HepG2 (cell line): ENCODE measurements around the gene IDH3A. TPM values are rescaled to one million over a fixed set of nuclear protein-coding genes. Genes with fewer than 3 reads are reported as not detected.

ENCODE experiments used
- AGO2 ChIP-seq: fragments of 200-400 bp; formaldehyde crosslinking; optimal IDR thresholded peaks from 2 replicates; pipeline ENCODE3; 2017; ENCODE audit warnings: mild to moderate bottlenecking, low read depth, low read length, moderate library complexity
- ATM ChIP-seq: fragments of 450-650 bp; IDR thresholded peaks from 2 replicates; pipeline ENCODE4 v1.7.1; 2017; ENCODE audit warnings: mild to moderate bottlenecking, borderline replicate concordance
- CCAR2 ChIP-seq: fragments of 200-400 bp; formaldehyde crosslinking; optimal IDR thresholded peaks from 2 replicates; pipeline ENCODE3; 2018; ENCODE audit warnings: low read depth, mild to moderate bottlenecking, low read length, moderate library complexity
- CERS6 ChIP-seq: sonication (generic); formaldehyde crosslinking; IDR thresholded peaks from 2 replicates; pipeline ENCODE4 v1.5.0; 2020; ENCODE audit warnings: missing genetic modification reagents
- FOXK1 ChIP-seq: sonication (generic); formaldehyde crosslinking; IDR thresholded peaks from 2 replicates; pipeline ENCODE4 v1.4.0; 2020; ENCODE audit warnings: low read depth, missing genetic modification reagents, borderline replicate concordance
- NAIF1 ChIP-seq: sonication (generic); formaldehyde crosslinking; IDR thresholded peaks from 2 replicates; pipeline ENCODE4 v1.5.0; 2020; ENCODE audit warnings: mild to moderate bottlenecking, missing genetic modification reagents, borderline replicate concordance
- NFKB2 ChIP-seq: sonication (generic); formaldehyde crosslinking; IDR thresholded peaks from 2 replicates; pipeline ENCODE4 v1.4.0; 2020; ENCODE audit warnings: missing genetic modification reagents, borderline replicate concordance
- PLSCR1 ChIP-seq: sonication (generic); formaldehyde crosslinking; IDR thresholded peaks from 2 replicates; pipeline ENCODE4 v1.5.0; 2020; ENCODE audit warnings: missing genetic modification reagents, mild to moderate bottlenecking, borderline replicate concordance
- RCOR2 ChIP-seq: IDR thresholded peaks from 2 replicates; pipeline ENCODE4 v1.6.1; 2016; ENCODE audit warnings: missing biosample characterization, missing genetic modification reagents
- RELA ChIP-seq: sonication (generic); formaldehyde crosslinking; IDR thresholded peaks from 2 replicates; pipeline ENCODE4 v1.4.0; 2020; ENCODE audit warnings: missing genetic modification reagents
- ZNF160 ChIP-seq: sonication (generic); formaldehyde crosslinking; IDR thresholded peaks from 2 replicates; pipeline ENCODE4 v1.8.0; 2022; ENCODE audit warnings: mild to moderate bottlenecking, inconsistent platforms, missing genetic modification reagents
- ZNF224 ChIP-seq: sonication (generic); formaldehyde crosslinking; IDR thresholded peaks from 2 replicates; pipeline ENCODE4 v1.5.0; 2020; ENCODE audit warnings: mild to moderate bottlenecking, missing genetic modification reagents
- ZNF264 ChIP-seq: sonication (generic); formaldehyde crosslinking; IDR thresholded peaks from 2 replicates; pipeline ENCODE4 v1.4.0; 2020; ENCODE audit warnings: missing genetic modification reagents
- ZNF275 ChIP-seq: sonication (generic); formaldehyde crosslinking; IDR thresholded peaks from 2 replicates; pipeline ENCODE4 v1.8.0; 2022; ENCODE audit warnings: missing genetic modification reagents, mild to moderate bottlenecking, inconsistent platforms, borderline replicate concordance
- ZNF33B ChIP-seq: sonication (generic); formaldehyde crosslinking; IDR thresholded peaks from 2 replicates; pipeline ENCODE4 v1.5.1; 2020; ENCODE audit warnings: mild to moderate bottlenecking, missing genetic modification reagents
- ZNF430 ChIP-seq: sonication (generic); formaldehyde crosslinking; IDR thresholded peaks from 2 replicates; pipeline ENCODE4 v1.9.0; 2021; ENCODE audit warnings: mild to moderate bottlenecking, missing genetic modification reagents
- ZNF550 ChIP-seq: sonication (generic); formaldehyde crosslinking; IDR thresholded peaks from 2 replicates; pipeline ENCODE4 v1.4.0; 2020; ENCODE audit warnings: mild to moderate bottlenecking, missing genetic modification reagents, borderline replicate concordance
- ZNF614 ChIP-seq: IDR thresholded peaks from 2 replicates; pipeline ENCODE4 v1.6.1; 2018; ENCODE audit warnings: missing biosample characterization, missing genetic modification reagents, inconsistent platforms, borderline replicate concordance
- ZNF674 ChIP-seq: sonication (generic); formaldehyde crosslinking; IDR thresholded peaks from 2 replicates; pipeline ENCODE4 v1.5.0; 2020; ENCODE audit warnings: low read depth, mild to moderate bottlenecking, missing genetic modification reagents
- ZNF879 ChIP-seq: sonication (generic); formaldehyde crosslinking; IDR thresholded peaks from 2 replicates; pipeline ENCODE4 v1.8.1; 2023; ENCODE audit warnings: missing genetic modification reagents
- polyA plus RNA-seq, 8 experiments: library from polyadenylated mRNA; depleted of rRNA in 3 of 8; stranded (reverse) in 7 of 8; unstranded in 1 of 8; fragments of >200 nt; fragmentation: Illumina TruSeq in 4 of 8; extraction: Trizol in 4 of 8; gene quantifications; 2 replicates each; pipeline versions ENCODE4 v1.2.1 to v1.2.3, GENCODE V29; 2011 to 2016; ENCODE audit warnings: low read depth in 4 of 8, missing spikeins in 1 of 8, mixed read lengths in 1 of 8; ENCODE audit not compliant: insufficient read depth in 1 of 8
- total RNA-seq, 5 experiments: library from RNA; depleted of rRNA; stranded (reverse); fragments of >200 nt; fragmentation: Illumina TruSeq; extraction: Trizol; gene quantifications; 2 replicates each; pipeline ENCODE4 v1.2.3, GENCODE V29; 2016; ENCODE audit warnings: low read depth in 1 of 5
- TF ChIP-seq, protein P1 (sequence below): sonication (generic); formaldehyde crosslinking; IDR thresholded peaks from 2 replicates; pipeline ENCODE4 v1.8.1; 2023; ENCODE audit warnings: mild to moderate bottlenecking, moderate library complexity, missing genetic modification reagents
- TF ChIP-seq, protein P2 (sequence below): sonication (generic); formaldehyde crosslinking; IDR thresholded peaks from 2 replicates; pipeline ENCODE4 v1.4.0; 2020; ENCODE audit warnings: mild to moderate bottlenecking, low read depth, missing genetic modification reagents
- TF ChIP-seq, protein P3 (sequence below): sonication (generic); formaldehyde crosslinking; IDR thresholded peaks from 2 replicates; pipeline ENCODE4 v1.4.0; 2020; ENCODE audit warnings: mild to moderate bottlenecking, missing genetic modification reagents

IDH3A gene
- total and polyA plus RNA-seq, 2 of the 13 experiments (the other 11 are each of a cell fraction or from before 2014, with no cell fraction given): 40.7 to 50.7 TPM

GRCh38 chr15:78149068-78149804, at the start of gene IDH3A (continued):
- no peak for TF ChIP-seq PLSCR1 (CRISPR knock-in tag)
- no peak for TF ChIP-seq ZNF275
- TF ChIP-seq RCOR2 (CRISPR knock-in tag): no peak
- no peak for TF ChIP-seq NAIF1
- TF ChIP-seq ZNF550: no peak
- no peak for TF ChIP-seq ZNF264 (CRISPR knock-in tag)
- TF ChIP-seq AGO2: no peak
- TF ChIP-seq, protein P1, sequence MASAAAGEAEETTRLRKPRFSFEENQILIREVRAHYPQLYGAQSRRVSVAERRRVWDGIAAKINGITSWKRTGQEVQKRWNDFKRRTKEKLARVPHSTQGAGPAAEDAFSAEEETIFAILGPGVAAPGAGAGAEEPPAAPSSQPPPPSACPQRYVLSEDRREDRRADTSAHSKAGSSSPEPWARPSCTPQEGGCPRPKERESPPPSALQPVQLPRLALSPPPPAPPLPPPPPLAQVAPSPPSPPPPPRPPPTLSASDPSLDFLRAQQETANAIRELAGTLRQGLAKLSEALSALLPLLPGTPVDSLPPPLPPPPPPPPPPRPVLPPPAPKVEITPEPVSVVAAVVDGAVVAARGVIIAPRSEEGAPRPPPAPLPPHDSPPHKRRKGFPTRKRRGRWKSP (CRISPR knock-in tag): 0 out of 2 replicates have a peak, but pooled peaks have one; percentile 46
- no peak for TF ChIP-seq CERS6 (CRISPR knock-in tag)
- TF ChIP-seq, protein P2, sequence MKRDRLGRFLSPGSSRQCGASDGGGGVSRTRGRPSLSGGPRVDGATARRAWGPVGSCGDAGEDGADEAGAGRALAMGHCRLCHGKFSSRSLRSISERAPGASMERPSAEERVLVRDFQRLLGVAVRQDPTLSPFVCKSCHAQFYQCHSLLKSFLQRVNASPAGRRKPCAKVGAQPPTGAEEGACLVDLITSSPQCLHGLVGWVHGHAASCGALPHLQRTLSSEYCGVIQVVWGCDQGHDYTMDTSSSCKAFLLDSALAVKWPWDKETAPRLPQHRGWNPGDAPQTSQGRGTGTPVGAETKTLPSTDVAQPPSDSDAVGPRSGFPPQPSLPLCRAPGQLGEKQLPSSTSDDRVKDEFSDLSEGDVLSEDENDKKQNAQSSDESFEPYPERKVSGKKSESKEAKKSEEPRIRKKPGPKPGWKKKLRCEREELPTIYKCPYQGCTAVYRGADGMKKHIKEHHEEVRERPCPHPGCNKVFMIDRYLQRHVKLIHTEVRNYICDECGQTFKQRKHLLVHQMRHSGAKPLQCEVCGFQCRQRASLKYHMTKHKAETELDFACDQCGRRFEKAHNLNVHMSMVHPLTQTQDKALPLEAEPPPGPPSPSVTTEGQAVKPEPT: peak; percentile 65; the same call in 1 of the 2 replicates
- no peak for TF ChIP-seq ZNF160 (CRISPR knock-in tag)
- TF ChIP-seq CCAR2: no peak
- TF ChIP-seq RELA: no peak
- TF ChIP-seq FOXK1: no peak
- no peak for TF ChIP-seq ATM
- no peak for TF ChIP-seq ZNF674
- TF ChIP-seq ZNF430 (CRISPR knock-in tag): peak; percentile 83
- TF ChIP-seq ZNF224: no peak
- no peak for TF ChIP-seq NFKB2 (CRISPR knock-in tag)
- TF ChIP-seq, protein P3, sequence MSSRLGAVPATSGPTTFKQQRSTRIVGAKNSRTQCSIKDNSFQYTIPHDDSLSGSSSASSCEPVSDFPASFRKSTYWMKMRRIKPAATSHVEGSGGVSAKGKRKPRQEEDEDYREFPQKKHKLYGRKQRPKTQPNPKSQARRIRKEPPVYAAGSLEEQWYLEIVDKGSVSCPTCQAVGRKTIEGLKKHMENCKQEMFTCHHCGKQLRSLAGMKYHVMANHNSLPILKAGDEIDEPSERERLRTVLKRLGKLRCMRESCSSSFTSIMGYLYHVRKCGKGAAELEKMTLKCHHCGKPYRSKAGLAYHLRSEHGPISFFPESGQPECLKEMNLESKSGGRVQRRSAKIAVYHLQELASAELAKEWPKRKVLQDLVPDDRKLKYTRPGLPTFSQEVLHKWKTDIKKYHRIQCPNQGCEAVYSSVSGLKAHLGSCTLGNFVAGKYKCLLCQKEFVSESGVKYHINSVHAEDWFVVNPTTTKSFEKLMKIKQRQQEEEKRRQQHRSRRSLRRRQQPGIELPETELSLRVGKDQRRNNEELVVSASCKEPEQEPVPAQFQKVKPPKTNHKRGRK (CRISPR knock-in tag): no peak
- TF ChIP-seq ZNF614 (CRISPR knock-in tag): no peak
- TF ChIP-seq ZNF879 (CRISPR knock-in tag): no peak
- no peak for TF ChIP-seq ZNF33B (CRISPR knock-in tag)
